GM18867 (cell line): Measurements from ENCODE around the gene METTL23.

ENCODE experiments used
- ATAC-seq: cut with Tn5 transposase; IDR thresholded peaks from one replicate; pipeline ENCODE4 v1.9.1; 2021; ENCODE audit warnings: mild to moderate bottlenecking, moderate library complexity; ENCODE audit not compliant: unreplicated experiment

The METTL23 gene, protein sequence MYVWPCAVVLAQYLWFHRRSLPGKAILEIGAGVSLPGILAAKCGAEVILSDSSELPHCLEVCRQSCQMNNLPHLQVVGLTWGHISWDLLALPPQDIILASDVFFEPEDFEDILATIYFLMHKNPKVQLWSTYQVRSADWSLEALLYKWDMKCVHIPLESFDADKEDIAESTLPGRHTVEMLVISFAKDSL

DNA sequence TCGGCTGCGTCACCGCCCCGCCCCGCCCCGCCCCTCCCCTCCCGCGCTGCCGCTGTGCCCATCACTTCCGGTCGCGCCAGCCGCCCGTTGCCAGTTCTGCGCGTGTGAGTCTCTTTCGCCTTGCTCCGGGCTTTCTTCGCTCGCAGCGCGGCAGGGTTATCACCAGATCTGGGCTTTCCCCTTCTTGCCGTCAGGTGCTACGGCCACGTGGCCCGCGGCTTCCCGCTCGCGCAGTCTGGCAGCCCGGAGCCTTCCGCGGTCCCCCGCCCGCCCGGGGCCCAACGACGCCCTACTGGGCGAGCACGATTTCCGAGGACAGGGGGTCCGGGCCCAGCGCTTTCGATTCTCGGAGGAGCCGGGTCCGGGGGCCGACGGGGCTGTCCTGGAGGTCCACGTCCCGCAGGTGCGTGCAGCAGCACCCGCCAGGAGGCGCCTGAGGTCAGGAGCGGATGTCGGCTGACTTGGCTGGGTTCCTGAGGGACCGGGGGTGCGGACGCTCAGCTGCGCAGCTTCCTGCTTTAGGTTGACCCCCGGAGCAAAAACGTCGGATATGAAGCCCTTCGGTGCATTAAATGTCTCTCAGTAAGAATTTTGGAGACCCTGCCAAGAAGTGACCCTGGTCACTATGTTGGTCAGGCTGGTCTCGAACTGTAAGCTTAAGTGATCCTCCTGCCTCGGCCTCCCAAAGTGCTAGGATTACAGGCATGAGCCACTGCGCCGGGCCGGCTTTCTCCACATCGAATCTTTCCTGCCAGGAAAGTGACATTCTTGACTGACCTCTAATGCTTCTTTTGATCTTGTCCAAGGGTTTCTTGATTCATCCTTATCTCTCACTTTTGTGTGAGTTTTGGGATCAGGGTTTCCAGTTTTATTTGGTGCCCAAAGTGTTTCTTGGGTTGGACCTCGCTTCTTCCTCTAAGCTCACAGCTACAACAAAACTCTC is at the start of gene METTL23:
TSS of gene METTL23 (plus strand) at position 64 of the 943 bp plus-strand sequence. CDS start 2,872 bp downstream, outside the sequence.
- peak; percentile 47 for ATAC-seq

DNA sequence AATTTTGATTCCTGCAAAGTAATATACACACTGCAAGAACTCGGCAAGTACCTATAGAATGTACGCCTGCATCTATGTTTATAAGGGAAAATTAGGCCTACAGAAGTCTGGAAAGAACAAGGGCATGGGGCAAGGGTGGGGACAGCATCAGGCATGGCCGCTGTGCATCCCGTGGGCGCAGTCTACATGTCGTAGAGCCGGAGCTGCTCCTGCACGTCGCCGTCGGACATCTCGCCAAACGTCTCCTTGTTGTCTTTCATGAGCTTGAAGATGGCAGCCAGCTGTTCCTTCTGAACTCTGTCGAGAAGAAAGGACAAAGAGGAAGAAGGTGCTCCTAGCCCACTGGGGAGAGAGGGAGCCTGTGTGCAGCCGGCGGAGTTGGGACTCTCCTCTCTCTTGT is 49.2 kb upstream of the METTL23 start:
- ATAC-seq = no peak

DNA sequence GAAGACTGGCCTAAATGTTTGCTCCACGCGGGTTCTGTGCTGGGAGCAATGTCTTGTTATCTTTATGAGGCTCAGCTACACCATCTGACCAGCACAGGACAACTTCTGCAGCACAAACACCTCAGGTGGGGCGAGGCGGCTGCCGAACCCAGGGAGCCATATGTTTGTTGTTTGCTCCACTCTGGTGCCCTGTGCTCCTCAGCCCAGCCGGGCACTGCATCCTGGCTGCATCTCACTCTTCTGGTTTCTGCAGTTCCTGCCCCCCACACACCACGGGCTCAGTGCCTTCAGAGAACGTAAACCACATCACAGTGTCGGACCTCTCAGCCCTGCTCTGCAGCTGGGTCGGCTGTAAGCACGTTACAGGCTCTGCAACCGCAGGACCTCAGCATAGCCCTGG is 48.3 kb upstream of the METTL23 start:
- ATAC-seq = no peak

DNA sequence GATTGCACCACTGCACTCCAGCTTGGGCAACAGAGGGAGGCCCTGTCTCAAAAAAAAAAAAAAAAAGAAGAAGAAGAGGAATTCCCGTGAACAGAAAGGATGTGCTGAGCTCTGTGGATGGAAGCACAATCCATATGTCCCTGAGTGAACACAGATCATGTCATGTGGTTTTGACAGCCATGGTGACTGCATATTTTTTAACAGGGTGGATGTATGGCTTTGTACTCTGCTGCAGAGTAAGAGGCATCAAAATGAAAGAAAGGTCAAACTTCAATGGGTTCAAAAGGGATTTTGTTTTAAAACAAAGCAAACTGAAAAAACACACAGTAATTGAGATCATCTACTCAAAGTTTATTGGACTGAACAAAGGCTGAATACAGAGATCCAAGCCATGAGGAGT is 47.4 kb upstream of the METTL23 start:
- ATAC-seq = no peak

DNA sequence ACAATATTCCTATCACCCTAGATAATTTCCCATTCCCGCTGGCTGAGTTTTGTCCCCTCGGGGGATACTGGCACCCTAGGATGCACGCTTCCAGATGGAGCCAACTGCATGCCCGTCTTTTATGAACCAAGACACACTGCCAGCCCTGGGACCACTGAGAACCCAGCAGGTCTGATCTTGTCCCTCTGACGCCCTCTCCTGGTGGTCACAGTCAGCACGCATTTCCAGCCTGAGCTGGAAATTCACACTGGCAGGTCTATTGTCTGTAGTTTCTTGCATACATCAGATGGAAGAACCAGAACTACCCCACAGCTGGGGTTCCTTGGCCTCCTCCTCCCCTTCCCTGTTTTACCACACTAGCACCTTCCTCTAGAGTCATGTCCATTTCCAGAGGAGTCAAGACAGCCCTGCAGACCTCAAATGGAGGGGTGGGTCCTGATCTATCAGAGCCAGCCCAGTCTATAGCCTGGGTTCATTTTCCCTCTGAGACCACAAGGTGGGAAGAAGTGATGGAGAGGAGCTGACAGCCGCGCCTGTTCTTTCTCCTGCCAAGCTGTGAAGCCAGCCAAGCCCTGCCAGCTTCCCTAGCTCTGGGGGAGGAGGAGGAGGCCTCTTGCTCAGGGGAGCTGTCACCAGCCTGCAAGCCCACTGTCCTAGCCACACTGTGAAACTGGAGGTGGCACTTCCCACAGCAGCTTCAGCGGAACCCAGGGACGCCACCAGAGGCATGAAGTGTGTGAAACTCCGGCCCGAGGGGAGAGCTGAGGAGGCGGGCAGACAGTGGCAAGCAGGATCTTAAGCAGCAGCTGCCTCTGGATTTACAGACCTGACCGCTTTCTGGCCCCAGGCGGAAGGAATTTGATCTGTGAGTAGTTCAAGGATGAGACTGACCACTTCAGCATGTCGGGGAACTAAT is 45.2 kb upstream of the METTL23 start:
- ATAC-seq = no peak

DNA sequence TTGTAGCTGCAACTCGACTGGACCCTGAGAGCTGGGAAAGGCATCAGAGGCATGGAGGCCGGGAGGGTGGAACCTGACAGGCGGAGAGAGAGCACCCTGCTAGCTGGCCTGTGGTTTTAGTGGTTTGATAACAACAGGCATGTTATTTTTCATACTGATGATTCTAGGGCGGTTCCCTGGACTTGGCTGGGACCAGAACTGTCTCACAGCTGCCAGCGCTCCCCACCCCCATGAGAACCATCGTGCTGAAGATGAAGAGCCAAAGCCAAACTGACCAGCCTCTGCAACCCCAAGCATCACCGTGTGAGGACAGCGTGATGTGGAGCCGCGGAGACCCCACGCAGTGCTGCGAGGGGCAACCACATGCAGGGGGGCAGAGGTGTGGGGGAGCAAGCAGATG is 44.3 kb upstream of the METTL23 start:
- no peak for ATAC-seq

DNA sequence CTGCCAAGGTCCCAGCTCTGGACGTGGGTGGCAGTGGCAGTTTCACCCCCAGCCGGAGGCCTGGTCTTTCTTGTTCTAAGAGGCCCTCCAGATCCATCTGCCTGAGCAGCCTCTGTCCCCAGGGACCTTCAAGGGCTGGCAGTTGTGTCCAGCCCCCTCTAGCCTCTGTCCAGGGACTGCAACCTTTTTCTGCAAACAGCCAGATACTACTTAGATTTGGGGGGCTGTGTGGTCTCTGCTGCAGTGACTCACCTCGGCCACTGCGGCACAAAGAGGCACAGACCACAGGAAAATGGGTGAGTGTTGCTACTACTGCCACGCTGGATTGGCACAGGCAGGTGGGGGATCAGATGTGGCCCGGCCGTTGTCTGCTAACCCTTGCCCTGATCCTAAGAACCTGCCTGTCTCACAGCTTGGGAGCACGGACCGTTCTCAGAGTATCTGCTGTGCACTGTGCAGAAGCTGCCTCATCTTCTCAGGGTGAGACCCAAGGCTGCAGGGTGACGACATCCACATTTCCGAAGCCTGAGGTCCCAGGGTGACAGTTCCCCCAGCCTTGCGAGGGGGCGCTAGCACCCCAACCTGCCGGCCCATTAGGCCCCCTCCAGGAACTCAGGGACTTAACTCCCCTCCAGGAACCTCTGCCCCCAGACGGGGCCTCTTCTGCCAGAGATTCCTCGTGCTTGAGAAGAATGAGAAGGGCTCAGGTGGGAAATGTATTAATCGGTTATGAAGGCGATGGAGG is 43.5 kb upstream of the METTL23 start:
- ATAC-seq = no peak

DNA sequence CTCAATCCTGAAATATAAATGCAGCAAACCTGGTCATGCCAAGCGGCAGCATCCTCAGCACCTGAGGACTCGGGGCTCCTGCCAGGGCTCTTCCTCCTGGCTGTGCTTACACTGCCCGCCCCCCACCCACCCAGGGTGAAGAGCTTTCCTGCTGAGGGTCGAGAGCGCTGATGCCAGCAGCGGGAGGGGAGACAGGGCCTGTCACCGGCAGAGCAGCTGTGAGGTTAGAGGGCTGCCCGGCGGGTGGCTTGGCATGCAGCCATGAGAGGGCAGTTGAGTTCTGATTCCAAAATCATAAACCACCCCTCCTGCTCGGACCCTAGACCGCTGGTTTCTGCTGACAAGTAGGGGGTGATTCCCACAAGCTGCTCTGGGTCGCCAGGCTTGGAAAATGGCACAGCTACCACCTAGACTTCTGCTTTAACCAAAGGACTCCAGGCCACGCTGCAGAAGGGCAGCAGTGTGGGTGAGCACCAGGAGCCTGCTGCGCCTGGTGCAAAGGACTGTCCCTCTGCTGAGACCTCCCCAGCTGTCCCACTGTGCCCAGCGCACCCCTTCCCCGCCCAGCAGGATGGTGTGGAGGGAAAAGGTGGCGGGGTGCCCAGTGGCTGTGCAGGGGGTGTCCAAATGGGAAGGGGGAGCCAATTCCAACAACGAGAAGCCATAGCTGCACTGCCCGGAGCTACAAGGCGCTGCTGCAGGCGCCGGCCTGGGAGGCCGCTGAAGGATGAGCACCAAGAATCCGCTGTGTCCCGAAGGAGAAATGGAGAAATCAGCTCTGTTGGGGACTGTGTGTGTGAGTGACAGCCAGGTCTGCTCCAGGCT is 42.5 kb upstream of the METTL23 start:
- no peak for ATAC-seq

DNA sequence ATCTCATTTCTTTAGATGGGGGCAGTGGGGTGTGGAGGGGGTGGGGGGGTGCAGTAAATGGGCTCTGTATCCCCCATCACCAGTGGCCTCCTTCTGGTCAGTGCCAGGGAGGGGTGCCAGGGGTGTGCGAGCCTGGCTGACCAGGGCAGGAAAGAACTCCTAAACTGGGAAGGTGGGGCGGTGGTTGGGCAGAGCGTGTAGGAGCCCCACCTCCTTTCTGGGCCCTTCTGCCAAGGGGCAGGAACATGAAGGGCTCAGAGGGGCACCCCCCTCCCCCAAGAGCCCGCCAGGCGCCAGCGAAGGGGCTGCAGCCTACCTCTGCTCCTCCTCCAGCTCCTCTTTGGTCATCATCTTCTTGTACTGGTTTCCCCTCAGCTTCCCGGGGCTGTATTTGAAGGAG is 41.9 kb upstream of the METTL23 start:
- no peak for ATAC-seq

DNA sequence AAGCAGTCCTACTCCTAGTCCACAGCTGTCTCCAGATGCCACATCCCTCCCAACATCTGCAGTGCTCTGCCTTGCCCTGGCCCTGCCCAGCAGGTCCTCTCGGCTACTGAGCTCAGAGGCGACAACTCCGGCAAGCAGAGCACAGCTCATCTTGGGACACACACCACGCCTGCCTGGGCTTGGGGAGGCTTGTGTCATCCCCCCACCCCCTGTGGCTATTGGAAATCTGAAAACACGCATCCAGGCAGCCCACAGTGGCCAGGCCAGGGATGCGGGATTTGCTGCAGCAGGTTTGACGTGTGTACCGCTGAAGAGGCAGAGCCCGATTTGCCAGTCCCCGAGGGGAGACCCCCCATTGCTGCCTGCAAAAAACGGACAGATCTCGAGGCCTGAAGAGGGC is 41.3 kb upstream of the METTL23 start:
- no peak for ATAC-seq

DNA sequence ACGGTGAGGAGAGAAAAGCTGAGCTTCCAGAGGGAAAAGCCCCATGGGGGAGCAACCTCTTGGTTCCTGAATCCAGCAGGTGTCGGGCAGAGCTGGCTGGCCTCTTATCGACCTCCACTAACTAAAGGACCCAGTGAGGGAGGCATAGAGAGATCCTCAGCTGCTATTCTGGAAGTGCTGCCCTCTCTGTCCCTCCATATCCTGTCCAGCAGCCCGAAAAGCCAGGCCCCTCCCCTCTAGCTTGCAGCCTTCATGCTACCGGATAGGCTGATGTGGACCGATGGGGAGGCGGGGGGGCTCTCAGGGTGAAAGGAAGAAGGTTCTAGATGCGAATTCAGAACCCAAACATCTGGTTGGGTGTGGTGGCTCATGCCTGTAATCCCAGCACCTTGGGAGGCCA is 40.8 kb upstream of the METTL23 start:
- ATAC-seq = no peak

DNA sequence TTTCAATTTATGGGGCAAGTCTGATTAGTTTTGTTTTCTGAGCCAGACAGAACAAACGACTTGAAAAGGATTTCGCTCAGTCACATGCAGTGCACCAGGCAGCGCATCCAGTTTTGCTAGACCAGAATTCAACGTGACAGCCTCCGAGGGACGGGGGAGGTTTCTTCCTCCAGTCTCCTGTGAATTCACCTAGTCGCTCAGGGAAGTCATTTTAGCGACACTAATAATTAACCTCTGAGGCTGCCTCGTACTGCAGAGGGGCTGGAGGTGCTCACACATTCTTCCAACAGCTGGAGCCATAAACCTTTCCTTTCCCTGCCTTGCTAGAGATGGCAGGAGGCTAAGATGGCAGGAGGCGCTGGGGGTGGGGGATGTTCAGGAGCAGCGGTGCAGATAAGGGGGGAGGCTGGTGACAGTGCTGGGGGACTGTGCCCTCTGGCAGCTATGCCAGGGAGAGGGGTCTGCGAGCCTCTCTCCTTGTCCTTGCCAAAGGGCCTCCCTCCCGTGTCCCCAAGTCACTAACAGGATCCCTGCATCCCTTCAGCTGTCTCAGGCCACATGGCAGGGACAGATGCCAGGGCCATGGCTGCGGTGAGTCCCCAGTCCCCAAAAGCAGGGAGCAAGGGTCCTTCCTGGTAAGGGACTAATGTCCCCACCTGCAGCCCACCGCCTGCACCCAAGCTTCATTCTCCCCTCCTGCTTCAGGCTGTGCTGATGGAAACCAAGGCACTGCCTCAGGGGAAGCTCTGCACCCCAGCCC is 39.9 kb upstream of the METTL23 start:
- no peak for ATAC-seq

DNA sequence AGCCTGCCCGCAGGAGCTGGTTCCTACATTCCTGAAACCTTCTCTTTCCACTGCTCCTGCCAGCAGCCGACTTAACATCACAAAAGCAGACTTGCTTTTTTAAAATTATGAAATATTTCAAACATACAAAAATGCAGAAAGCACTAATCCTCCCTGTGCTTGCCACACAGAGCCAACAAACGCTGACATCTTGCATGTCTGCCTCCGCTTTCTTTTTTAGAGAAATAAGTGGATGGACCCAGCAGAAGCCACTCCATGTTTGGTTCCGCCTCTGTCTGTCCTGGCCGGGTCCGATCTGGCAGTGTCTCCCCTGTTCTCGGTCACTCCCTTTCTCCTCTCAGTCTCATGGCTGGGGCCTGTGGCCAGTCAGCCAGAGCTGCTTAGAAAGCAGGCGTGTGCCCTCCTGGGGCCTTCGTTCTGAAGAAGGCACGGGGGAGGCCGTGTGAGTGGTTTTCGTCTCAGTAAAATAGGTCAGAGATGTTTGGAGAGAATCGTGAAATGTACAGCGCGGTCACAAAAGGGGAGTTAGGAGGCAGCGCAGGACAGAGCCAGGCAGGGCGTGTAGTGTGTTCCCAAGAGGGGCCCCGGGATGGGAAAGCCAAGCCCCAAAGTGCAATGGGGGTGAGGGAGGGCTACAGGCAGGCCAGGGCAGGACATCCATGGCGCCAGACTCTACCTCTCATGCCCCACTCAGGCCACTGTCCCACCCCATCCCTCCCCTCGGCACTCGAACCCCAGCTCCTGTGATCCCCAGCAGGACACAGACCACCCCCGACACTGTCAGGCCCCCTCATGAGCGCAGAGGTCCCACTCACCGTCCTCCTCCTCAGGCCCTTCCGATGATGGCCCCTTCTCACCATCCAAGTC is 39.1 kb upstream of the METTL23 start:
- ATAC-seq = no peak

DNA sequence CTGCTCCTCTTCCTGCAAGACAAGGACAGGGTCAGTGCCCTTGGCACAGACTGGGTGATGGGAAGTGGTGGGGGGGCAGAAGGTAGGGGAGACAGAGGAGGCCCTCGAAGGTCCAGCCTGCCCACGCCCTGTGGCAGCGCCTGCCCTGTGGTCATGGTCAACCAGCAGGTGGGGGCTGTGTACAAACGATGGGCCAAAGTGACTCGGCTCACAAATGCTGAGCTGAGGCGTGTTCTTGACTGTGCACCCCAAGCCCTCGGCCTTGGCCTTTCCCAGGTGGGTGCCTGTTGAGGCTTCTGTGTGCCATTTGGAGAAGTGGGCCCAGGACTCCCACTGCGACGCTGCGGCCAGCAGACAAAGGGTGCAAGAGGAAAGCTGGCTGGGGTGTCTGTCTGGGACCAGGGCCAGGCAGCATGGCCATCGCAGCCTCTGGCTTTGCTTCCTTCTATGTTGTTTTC is 38.4 kb upstream of the METTL23 start:
- ATAC-seq = no peak

DNA sequence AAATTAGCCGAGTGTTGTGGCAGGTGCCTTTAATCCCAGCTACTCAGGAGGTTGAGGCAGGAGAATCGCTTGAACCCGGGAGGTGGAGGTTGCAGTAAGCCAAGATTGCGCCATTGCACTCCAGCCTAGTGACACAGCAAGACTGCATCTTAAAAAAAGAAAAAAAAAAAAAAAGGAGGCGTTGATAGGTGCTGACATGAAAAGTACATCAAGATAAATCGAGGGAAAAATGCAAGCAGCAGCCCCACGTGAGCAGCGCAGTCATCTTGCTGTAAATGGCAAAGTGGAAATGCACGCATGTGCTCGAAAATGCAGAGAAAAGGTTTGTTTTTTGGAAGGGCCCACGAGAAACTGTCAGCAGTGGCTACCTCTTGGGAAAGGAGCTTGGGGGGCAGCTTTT is 36.8 kb upstream of the METTL23 start:
- ATAC-seq = no peak

DNA sequence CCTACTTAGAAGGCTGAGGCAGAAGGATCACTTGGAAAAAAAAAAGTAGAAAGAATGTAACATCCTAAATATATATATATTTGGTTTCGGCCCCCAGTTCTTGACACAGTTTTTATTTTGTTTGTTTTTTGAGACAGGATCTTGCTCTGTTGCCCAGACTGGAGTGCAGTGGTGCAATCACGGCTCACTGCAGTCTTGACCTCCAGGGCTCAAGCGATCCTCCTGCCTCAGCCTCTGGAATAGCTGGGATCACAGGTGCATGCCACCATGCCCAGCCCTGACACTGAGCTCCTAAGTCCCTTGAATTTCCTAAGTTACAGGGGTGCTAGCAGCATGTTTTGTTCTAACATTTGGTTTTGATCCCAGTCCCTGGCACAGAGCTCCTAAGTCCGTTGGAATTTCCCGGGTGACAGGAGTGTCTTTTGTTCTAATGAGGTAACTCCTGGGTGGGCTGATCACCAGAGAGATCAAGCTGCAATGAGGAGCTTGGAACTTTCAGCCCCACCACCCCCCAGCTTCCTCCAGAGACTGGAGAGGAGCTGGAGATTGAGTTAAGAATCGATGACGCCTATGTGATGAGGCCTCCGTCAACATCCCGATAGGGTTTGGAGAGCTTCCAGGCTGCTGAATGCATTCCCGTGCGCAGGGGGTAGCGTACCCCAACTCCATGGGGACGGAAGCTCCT is 35.9 kb upstream of the METTL23 start:
- ATAC-seq = no peak
